ENCODE measurements around the gene TXNIP. TPM values are rescaled to one million over a fixed set of nuclear protein-coding genes. Genes with fewer than 3 reads are reported as not detected.

The TXNIP gene
- total RNA-seq, 1 experiment from 2014 or later, result 2.5 TPM

DNA sequence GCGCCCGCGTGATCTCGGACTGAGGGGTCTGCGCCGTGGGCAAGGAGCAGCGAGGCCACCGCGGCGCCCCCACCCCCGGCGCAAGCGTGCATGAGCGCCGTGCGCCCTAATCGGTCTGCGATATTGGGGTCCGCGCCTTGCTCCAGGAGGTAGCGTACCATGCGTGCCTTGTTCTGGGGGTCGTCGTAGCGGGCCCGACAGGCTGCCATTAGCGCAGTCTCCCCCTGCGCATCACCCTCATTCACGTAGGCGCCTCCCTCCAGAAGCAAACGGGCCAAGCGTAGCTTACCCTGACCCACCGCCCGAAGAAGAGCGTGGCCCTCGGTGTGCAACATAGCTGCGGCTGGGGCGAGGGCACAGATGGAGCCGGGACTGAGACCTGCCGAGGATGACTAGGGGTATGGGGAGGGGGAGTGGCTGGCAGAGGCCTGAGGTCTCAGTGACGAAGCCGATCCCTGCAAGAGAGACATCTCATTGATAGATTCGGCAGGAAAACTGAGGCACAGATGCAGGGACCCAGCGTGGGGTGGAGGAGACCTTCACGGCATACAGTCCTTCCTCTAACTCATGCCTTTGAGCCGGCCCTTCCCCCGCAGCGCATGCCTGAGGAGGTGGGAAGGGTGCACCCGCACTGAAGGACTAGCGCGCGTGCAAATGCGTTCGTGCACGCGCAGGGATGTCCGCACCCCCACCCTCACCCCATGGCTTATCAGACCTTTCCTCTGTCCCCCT is 34.8 kb downstream of the TXNIP start:
- no TSS peak for BruUV-seq (replicated peaks)
- RAD21 ChIA-PET (ENCODE audit: low non-redundant PET in 1 of 2, low total read pairs in 2 of 2, uncharacterized antibody in 2 of 2, unreplicated experiment in 2 of 2), result no interaction called here
- no peak overlapping the region for H2AFZ ChIP-seq (ENCODE audit: low read depth, low read length, poor library complexity, severe bottlenecking)
- H3K9me2 ChIP-seq (ENCODE audit: insufficient read depth), result no peaks in the 10 kb centered on the region
- no peak overlapping the region; the same call in 1 of the 2 replicates for H3K27ac ChIP-seq (ENCODE audit: low read depth, low read length)
- no peaks in the 10 kb centered on the region for H3K36me3 ChIP-seq (ENCODE audit: control insufficient read depth in 1 of 2, insufficient read depth in 2 of 2, low read length in 2 of 2)
- H3K9me3 ChIP-seq (ENCODE audit: control insufficient read depth in 1 of 2, insufficient read depth in 1 of 2, low read depth in 1 of 2, low read length in 2 of 2), result no peaks in the 10 kb centered on the region
- H3K9ac ChIP-seq (ENCODE audit: low read length), result peak overlapping the region; percentile 67; the same call in 1 of the 2 replicates
- H3K4me2 ChIP-seq (ENCODE audit: low read length), result peak overlapping the region; percentile 80
- no peaks in the 10 kb centered on the region for H3K27me3 ChIP-seq (ENCODE audit: insufficient read depth, low read length)
- H3K4me3 ChIP-seq (replicated peaks in 1 of 2; ENCODE audit: low read depth in 1 of 2, low read length in 2 of 2), result peak overlapping the region in 1 of 2 experiments; percentile 70; a peak in 2 of 4 replicates
- CTCF ChIA-PET, result no interaction called here
- H3K4me1 ChIP-seq (ENCODE audit: control insufficient read depth in 1 of 2, insufficient read depth in 2 of 2, low read length in 2 of 2), result peaks cover 24 to 43% of the 10 kb centered on the region in 2 experiments
- no peaks in the 10 kb centered on the region for H3K79me2 ChIP-seq (ENCODE audit: insufficient read depth, low read length)
- ATAC-seq (no peak), DNase-seq (ENCODE audit: low read depth, low spot score) (no peak)
- TF ChIP-seq ELF1 (IDR thresholded peaks at IDR 0.05; ENCODE audit: borderline replicate concordance, low read depth), result no peak
- no peak for TF ChIP-seq SRF (IDR thresholded peaks at IDR 0.05; ENCODE audit: low read depth)
- TF ChIP-seq ZFX (IDR thresholded peaks at IDR 0.05), result no peak
- no peak for TF ChIP-seq EZH2 (IDR thresholded peaks at IDR 0.05)
- TF ChIP-seq EGR1 (IDR thresholded peaks at IDR 0.05; ENCODE audit: low read depth), result no peak
- TF ChIP-seq JUND (IDR thresholded peaks at IDR 0.05), result no peak
- POLR2A ChIA-PET, result no interaction called here
- intact Hi-C loops (cut with micrococcal nuclease), result loop anchor here (5.0 kb wide), 1 partner anchor 44 kb away; the partner anchor contains the start of gene PEX11B
- H4K20me1 ChIP-seq (ENCODE audit: insufficient read depth), result no peaks in the 10 kb centered on the region

GRCh38 chr1:145961109-145961424 is 35.3 kb downstream of the TXNIP start:
- DNase-seq (ENCODE audit: low read depth, low spot score), result no peak
- Histone ChIP-seq H3K27me3 (ENCODE audit: insufficient read depth, low read length) (no peaks in the 10 kb centered on the region), H3K36me3 (ENCODE audit: control insufficient read depth in 1 of 2, insufficient read depth in 2 of 2, low read length in 2 of 2) (no peaks in the 10 kb centered on the region), H3K4me1 (ENCODE audit: control insufficient read depth in 1 of 2, insufficient read depth in 2 of 2, low read length in 2 of 2) (peaks cover 27 to 45% of the 10 kb centered on the region in 2 experiments), H2AFZ (ENCODE audit: low read depth, low read length, poor library complexity, severe bottlenecking) (no peak overlapping the region), H3K4me2 (ENCODE audit: low read length) (no peak overlapping the region), H3K9me3 (ENCODE audit: control insufficient read depth in 1 of 2, insufficient read depth in 1 of 2, low read depth in 1 of 2, low read length in 2 of 2) (no peaks in the 10 kb centered on the region), H4K20me1 (ENCODE audit: insufficient read depth) (no peaks in the 10 kb centered on the region), H3K4me3 (replicated peaks in 1 of 2; ENCODE audit: low read depth in 1 of 2, low read length in 2 of 2) (no peak overlapping the region), H3K9me2 (ENCODE audit: insufficient read depth) (no peaks in the 10 kb centered on the region), H3K9ac (ENCODE audit: low read length) (no peak overlapping the region), H3K79me2 (ENCODE audit: insufficient read depth, low read length) (no peaks in the 10 kb centered on the region), H3K27ac (ENCODE audit: low read depth, low read length) (no peak overlapping the region)
- CTCF ChIA-PET, result no interaction called here
- RAD21 ChIA-PET (ENCODE audit: low non-redundant PET in 1 of 2, low total read pairs in 2 of 2, uncharacterized antibody in 2 of 2, unreplicated experiment in 2 of 2), result no interaction called here
- intact Hi-C loops (cut with micrococcal nuclease), result loop anchor here (5.0 kb wide), 1 partner anchor 44 kb away; the partner anchor contains the start of gene PEX11B
- TF ChIP-seq, protein P1, sequence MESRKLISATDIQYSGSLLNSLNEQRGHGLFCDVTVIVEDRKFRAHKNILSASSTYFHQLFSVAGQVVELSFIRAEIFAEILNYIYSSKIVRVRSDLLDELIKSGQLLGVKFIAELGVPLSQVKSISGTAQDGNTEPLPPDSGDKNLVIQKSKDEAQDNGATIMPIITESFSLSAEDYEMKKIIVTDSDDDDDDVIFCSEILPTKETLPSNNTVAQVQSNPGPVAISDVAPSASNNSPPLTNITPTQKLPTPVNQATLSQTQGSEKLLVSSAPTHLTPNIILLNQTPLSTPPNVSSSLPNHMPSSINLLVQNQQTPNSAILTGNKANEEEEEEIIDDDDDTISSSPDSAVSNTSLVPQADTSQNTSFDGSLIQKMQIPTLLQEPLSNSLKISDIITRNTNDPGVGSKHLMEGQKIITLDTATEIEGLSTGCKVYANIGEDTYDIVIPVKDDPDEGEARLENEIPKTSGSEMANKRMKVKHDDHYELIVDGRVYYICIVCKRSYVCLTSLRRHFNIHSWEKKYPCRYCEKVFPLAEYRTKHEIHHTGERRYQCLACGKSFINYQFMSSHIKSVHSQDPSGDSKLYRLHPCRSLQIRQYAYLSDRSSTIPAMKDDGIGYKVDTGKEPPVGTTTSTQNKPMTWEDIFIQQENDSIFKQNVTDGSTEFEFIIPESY (IDR thresholded peaks at IDR 0.05; ENCODE audit: extremely low read depth, insufficient replicate concordance, low read length), result no peak
- TF ChIP-seq SIN3A (IDR thresholded peaks at IDR 0.05; ENCODE audit: low read depth) (no peak), ZFX (IDR thresholded peaks at IDR 0.05) (no peak), CBX3 (IDR thresholded peaks at IDR 0.05; ENCODE audit: low read depth) (no peak), SP1 (IDR thresholded peaks at IDR 0.05; ENCODE audit: low read depth) (no peak), YY1 (IDR thresholded peaks at IDR 0.05; ENCODE audit: extremely low read depth, insufficient replicate concordance, low read depth, low read length) (no peak)
- TF ChIP-seq, protein P2, sequence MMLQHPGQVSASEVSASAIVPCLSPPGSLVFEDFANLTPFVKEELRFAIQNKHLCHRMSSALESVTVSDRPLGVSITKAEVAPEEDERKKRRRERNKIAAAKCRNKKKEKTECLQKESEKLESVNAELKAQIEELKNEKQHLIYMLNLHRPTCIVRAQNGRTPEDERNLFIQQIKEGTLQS (IDR thresholded peaks at IDR 0.05), result no peak
- no TSS peak for BruUV-seq (replicated peaks)
- POLR2A ChIA-PET, result no interaction called here
- ATAC-seq, result no peak
